SK-MEL-5 (cell line): ENCODE results near the gene UBE2I. TPM values are rescaled to one million over a fixed set of nuclear protein-coding genes. Genes with fewer than 3 reads are reported as not detected.

Source experiments
- DNase-seq: peaks from one replicate; pipeline ENCODE4 v3.0.0-alpha.2; 2016; ENCODE audit warnings: low read depth, low spot score
- in situ Hi-C: cut with HindIII; loops from 2 replicates; pipeline ENCODE4 v1.10.0; 2016; ENCODE audit warnings: low sequenced_read_pairs, high pct_unique_total_duplicates, low pct_unique_long_range_greater_than_20kb
- total RNA-seq: library from RNA; depleted of rRNA; stranded (reverse); fragments of >200 nt; shearing (Covaris generic); gene quantifications from 2 replicates; pipeline ENCODE4 v1.2.3, GENCODE V29; 2014

UBE2I gene
- total RNA-seq, 1 experiment from 2014 or later, result 55.2 TPM

- no peak for DNase-seq
- in situ Hi-C loops, result no loop called here
These were observed 7.9 kb upstream of the UBE2I start for GRCh38 chr16:1301562-1301961.

GRCh38 chr16:1305823-1306222 lies 3.6 kb upstream of the UBE2I start:
- no peak for DNase-seq

DNA sequence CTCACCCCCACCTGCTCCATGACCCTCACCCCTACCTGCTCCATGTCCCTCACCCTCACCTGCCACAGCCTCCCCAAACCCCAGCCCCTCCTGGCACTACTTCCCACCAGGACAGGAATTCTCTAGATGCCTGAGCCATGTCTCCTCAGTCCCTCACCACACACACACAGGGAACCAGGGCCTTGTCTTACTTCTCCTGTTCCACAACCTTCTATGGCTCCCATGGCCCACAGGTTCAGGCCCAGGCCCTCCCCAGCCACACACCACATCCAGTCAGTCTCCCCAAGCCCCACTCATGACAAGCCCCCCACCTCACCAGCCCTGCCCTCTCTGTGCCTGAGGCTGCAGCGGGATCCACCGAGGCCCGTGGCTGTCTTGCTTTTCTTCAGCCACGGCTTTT lies 3.1 kb upstream of the UBE2I start:
- DNase-seq, result no peak

More at GRCh38 chr16:1305823-1306222, 3.6 kb upstream of the UBE2I start:
- in situ Hi-C loops, result no loop called here

DNA sequence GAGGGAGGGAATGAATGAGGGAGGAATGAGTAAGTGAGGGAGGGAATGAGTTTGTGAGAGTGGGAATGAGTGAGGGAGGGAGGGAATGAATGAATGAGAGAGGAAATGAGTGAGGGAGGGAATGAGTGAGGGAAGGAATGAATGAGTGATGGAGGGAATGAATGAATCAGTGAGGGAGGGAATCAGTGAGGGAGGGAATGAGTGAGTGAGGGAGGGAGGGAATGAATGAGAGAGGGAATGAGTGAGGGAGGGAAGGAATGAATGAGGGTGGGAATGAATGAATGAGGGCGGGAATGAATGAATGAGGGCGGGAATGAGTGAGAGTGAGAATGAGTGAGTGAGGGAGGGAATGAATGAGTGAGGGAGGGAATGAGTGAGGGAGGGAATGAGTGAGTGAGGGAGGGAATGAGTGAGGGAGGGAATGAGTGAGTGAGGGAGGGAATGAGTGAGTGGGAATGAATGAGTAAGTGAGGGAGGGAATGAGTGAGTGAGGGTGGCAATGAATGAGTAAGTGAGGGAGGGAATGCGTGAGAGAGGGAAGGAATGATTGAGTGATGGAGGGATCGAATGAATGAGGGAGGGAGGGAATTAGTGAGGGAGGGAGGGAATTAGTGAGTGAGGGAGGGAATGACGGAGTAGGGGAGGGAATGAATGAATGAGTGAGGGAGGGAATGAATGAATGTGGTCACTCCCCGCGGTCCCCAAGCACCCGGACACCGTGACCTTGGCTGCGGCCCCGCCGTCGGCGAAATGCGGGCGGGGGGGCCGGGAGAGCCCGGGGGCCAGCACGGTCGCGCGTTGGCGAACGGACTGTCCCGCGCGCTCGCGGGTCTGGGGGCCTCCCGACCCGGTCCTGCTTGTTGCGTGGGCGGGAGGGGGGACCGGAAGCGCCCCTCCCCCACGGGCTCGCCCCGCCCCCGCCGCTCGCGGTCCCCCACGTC lies 1.1 kb upstream of the UBE2I start:
- in situ Hi-C loops, result no loop called here
- no peak for DNase-seq

More for the DNA sequence above, 3.1 kb upstream of the UBE2I start:
- in situ Hi-C loops, result no loop called here

DNA sequence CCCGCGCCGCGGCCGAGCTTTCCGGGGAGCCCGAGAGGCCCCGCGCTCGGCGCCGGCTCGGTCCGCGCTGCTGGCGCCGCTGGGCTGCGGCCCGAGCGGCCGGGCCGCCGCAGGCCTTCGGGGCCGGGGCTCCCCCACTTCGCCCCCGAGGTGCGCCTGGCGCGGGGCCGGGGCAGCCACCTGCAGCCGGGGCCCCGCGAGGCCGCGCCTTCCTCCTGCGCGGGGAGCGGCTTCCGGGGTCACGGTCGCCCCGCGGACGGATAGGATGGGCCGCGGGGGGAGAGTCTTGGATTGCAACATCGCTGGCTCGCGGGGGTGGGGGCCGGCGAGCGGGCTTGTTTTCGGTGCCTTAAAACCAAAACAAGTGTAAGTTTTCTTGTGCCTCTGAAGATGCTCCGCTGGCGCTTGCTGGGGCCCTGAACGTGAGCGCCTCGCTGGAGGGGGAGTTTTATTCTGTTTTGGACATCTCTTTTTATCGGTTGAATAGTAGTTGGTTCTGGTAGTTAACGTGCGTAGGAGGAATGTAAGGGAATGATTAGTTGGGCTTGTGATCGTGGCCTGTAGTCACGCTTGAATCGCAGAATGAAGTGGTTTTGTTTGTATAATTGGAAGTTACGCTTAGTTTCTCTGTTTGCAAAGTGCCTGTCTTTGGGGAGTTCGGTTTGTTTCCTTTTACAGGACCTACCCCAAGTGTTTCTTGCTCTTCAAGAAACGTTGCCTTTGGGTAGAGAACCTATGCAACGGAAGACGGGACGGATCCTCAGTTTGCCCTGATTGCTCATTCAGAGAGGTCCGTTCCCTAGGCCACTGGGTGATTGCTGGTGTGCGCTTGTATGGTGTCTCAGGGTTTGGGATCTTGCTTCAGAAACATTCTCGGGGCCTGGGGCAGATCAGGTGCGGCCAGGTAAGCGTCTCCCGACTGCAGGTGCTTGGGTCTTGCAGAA lies 724 bp downstream of the UBE2I start:
- DNase-seq, result no peak
- in situ Hi-C loops, result no loop called here

DNA sequence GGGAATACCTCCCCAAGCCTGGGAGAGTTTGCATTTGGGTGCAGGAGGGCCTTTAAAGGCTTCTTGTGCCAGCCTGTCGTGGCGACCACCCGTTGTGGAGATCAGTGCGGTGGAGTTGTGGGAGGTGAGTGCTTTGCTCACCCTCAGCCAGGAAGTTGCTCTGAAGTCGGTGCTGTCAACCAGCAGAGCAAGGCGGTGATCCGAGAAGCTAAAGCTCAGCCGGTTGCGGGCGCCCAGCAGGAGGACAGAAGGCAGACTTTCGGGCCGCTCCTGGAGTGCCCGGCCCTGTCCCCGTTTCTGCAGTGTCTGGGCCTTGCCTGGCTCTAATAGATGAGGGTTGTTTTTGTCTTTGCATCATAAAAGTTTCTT lies 1.4 kb downstream of the UBE2I start:
- DNase-seq, result no peak
- in situ Hi-C loops, result no loop called here

DNA sequence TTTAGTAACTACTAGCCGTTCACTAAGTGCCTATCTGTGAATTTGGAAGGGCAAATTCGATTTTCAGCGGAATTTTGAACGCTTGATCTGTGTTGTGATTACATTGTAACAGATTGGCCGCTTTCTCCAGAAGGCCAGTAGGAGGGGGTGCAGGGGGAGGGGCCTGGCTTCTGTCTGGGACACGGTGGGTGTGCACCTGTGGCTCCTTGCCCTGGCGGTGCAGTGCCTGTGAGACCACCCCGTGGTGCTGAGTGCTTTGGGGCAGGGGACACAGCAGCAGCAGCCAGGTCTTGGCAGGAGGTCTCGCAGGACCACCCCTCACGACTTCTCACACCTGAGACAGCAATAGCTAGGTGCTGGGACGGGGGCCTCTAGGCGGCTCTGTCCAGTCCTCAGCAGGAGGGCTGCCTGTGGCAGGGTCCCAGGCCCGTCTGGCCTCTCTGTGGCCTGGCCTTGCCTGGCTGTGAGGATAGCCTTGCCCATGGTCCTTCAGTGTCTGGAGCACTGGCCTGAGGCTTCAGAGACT lies 1.8 kb downstream of the UBE2I start:
- no peak for DNase-seq
- in situ Hi-C loops, result no loop called here

DNA sequence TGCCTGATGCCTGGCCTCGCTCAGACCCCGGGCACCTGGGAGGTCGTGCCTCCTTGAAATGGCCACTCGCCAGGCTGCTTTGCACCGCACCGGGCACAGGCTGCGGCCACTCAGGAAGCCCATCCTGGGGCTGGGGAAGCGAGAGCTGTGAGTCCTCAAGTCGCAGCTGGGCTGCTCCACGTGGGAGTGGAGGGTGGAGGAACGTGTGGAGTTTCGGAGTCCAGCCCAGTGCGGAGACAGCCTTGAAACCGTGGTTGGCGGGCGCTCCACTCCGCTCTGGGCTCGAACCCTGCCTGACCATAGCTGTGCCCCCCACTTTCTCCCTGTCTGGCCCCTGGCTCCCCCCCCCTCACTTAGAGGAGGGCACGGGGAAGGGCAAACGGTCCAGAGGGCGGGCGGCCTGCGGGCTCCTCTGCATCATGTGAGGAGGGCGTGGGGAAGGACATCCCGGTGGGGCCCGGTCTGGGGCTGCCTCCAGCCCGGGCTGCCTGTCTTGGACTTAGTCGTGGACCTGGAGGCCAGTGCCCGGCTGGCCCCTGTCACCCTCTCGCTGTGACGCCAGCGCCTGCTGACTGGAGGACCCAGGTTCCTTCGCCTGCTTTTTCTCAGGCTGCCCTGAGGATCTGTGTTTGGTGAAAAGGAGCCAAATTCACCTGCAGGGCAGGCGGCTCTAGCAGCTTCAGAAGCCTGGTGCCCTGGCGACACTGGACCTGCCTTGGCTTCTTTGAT lies 2.5 kb downstream of the UBE2I start:
- in situ Hi-C loops, result no loop called here
- no peak for DNase-seq

GRCh38 chr16:1312467-1312816 lies 3.0 kb downstream of the UBE2I start:
- in situ Hi-C loops, result no loop called here
- DNase-seq, result no peak

DNA sequence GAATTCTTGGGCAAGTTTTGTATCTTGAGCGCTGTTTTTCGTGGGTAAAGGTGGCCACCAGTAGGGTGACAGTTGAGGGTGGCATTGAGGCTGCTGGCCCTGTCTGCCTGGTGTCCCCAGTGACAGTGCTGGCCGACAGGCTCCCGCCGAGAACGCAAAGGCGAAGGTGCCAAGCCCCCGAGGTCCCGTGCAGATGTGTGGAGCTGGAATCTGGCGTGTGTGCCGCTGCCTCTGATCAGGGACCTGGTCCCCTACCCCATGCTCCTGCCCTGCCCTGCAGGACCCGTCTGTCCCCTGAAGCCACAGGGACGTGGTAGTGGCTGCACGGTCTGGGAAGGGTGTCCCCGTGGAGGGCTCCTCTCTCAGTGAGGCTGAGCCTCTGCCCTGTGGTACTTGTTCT lies 3.5 kb downstream of the UBE2I start:
- DNase-seq, result no peak
- in situ Hi-C loops, result no loop called here

DNA sequence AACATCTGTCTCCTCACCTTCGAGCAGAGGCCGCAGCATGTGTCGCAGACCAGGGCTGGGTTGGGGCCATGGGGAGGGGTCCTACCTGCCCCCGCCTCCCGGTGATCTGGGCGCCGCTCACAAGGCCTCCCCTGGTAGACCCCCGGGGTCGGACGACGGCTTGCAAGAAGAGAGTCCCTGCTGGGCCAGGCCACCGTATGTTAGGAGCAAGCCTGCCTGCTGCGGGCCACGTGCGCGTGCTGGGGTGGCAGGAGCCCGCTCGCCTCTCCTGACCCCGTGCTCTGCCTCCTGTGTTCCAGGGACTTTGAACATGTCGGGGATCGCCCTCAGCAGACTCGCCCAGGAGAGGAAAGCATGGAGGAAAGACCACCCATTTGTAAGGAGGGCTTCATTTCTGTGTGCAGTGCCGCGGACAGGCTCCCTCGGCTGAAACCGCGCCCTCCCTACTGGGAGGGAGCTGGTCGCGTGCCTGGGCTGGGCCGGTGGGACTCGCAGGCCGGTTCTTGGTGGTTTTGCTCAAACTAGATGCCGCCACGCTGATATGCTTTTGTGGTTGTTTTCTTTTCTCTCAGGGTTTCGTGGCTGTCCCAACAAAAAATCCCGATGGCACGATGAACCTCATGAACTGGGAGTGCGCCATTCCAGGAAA lies 4.4 kb downstream of the UBE2I start:
- no peak for DNase-seq
- in situ Hi-C loops, result no loop called here

GRCh38 chr16:1314399-1315068 lies 5.1 kb downstream of the UBE2I start:
- no peak for DNase-seq
- in situ Hi-C loops, result no loop called here

DNA sequence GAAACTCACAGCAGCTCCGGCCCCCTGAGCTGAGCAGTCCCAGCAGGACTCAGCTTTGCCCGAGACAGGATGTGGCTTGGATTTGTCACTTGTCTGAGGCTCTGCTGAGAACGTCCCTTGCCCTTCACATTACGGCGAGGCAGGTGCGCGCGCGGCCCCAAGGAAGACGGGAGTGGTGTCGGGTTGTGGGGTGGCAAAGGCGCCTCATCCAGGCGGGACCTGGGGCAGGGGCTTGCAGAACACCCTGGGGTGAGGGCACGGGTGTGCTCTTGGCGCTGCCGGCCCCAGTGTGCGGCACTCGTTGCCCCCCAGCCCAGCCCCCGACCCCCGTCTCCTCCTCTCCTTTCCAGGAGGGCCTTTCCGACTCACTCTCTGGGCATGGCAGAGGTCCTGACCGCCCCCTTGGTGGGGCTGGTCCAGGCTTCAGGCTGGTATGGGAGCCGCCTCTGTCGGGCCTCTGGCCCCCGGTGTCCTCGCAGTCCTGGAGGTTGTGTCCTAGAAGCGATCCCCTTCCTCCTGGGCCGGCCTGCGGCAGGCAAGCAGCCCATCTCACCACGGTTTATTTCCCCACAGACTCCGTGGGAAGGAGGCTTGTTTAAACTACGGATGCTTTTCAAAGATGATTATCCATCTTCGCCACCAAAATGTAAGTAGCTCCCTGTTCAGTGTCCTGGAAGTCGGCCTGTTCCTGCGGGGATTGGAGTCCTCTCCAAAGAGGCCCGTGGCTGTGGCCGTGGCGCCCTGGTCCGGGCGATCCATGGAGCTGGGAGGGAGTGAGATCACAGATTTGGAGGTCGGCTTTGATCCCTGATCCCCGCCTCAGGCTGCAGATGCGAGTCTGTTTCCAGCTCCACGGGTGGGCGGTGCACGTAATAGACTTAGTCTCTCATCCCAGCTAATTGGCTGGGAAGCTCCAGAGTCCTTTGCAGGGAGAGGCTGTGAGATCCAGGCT lies 5.9 kb downstream of the UBE2I start:
- in situ Hi-C loops, result no loop called here
- no peak for DNase-seq

GRCh38 chr16:1316033-1316405 lies 6.6 kb downstream of the UBE2I start:
- DNase-seq, result no peak
- in situ Hi-C loops, result no loop called here

- no peak for DNase-seq
- in situ Hi-C loops, result no loop called here
These were observed 8.2 kb downstream of the UBE2I start for GRCh38 chr16:1317479-1318267.
